T-helper 1 cell (primary cell): ENCODE data around the gene ME2.
"Not testable (repeated sequence)": the region's sequence is repeated elsewhere in the genome, so short reads cannot be mapped to it uniquely, and the experiment has no call there.

ENCODE experiments used
- DNase-seq, 5 donors: peaks; one replicate each; pipeline ENCODE4 v3.0.0-alpha.2; 2012 to 2020

The ME2 gene

GRCh38 chr18:50862401-50862800, 16.5 kb upstream of the ME2 start:
- DNase-seq = no peak

- DNase-seq = no peak
Observed at GRCh38 chr18:50863840-50864375, 15.0 kb upstream of the ME2 start.

- no peak for DNase-seq
Observed at GRCh38 chr18:50866765-50867164, 12.2 kb upstream of the ME2 start.

GRCh38 chr18:50869150-50869549, 9.8 kb upstream of the ME2 start:
- no peak for DNase-seq

GRCh38 chr18:50870138-50870845, 8.6 kb upstream of the ME2 start:
- no peak for DNase-seq

- no peak for DNase-seq
Observed at GRCh38 chr18:50871846-50872245, 7.1 kb upstream of the ME2 start.

- DNase-seq = no peak
Observed at GRCh38 chr18:50875966-50876536, 2.9 kb upstream of the ME2 start.

GRCh38 chr18:50877545-50878265, 1.2 kb upstream of the ME2 start:
- DNase-seq = no peak

GRCh38 chr18:50879302-50880118, 592 bp downstream of the ME2 start:
- peak in 2 of 5 donors; percentile 23 to 43 for DNase-seq

GRCh38 chr18:50880119-50880465, 1.2 kb downstream of the ME2 start:
- DNase-seq = peak in 1 of 5 donors; percentile 10

- not testable (repeated sequence) for DNase-seq
Observed at GRCh38 chr18:50880944-50881343, 2.0 kb downstream of the ME2 start.

- DNase-seq = no peak
Observed at GRCh38 chr18:50886929-50887328, 8.0 kb downstream of the ME2 start.

- DNase-seq = no peak
Observed at GRCh38 chr18:50895350-50896045, 16.6 kb downstream of the ME2 start.

- DNase-seq = no peak
Observed at GRCh38 chr18:50896093-50896492, 17.2 kb downstream of the ME2 start.

GRCh38 chr18:50898919-50899318, 20.0 kb downstream of the ME2 start:
- no peak for DNase-seq

- no peak for DNase-seq
Observed at GRCh38 chr18:50902797-50903196, 23.9 kb downstream of the ME2 start.

GRCh38 chr18:50906843-50907242, 27.9 kb downstream of the ME2 start:
- DNase-seq = no peak

GRCh38 chr18:50909261-50909660, 30.3 kb downstream of the ME2 start:
- DNase-seq = no peak

- no peak for DNase-seq
Observed at GRCh38 chr18:50911006-50911405, 32.1 kb downstream of the ME2 start.

- no peak for DNase-seq
Observed at GRCh38 chr18:50917021-50917420, 38.1 kb downstream of the ME2 start.

GRCh38 chr18:50918153-50918552, 39.2 kb downstream of the ME2 start:
- DNase-seq = no peak

- no peak for DNase-seq
Observed at GRCh38 chr18:50924372-50924771, 45.5 kb downstream of the ME2 start.
